ENCODE results near the gene RASL10B. TPM values are rescaled to one million over a fixed set of nuclear protein-coding genes. Genes with fewer than 3 reads are reported as not detected.

The RASL10B gene
- total RNA-seq, 1 experiment from 2014 or later, result 17.4 TPM

DNA sequence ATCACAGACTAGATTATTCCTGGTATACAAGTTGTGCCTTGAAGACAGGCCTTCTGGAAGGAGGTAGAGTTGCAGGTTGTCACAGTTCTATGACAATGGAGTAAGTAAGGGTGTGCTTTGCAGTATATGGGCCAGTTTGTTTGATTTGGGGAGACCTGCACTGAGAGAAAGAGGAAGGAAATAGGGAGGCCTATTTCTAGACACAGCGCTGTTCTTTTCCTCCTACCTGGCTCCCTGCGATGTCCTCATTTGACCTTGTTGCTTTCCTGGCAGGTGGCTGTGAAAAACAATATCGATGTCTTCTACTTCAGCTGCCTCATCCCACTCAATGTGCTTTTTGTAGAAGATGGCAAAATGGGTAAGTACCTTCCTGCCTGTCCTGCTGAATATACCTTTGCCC is 22.5 kb upstream of the RASL10B start:
- no peaks in the 10 kb centered on the region for H3K4me1 Mint-ChIP-seq
- CTCF ChIA-PET, result no interaction called here
- no peaks in the 10 kb centered on the region for H3K9me3 Mint-ChIP-seq
- H3K4me3 Mint-ChIP-seq, result no peak overlapping the region
- POLR2A ChIA-PET, result no interaction called here
- no peak for ATAC-seq
- TF ChIP-seq, protein P1, sequence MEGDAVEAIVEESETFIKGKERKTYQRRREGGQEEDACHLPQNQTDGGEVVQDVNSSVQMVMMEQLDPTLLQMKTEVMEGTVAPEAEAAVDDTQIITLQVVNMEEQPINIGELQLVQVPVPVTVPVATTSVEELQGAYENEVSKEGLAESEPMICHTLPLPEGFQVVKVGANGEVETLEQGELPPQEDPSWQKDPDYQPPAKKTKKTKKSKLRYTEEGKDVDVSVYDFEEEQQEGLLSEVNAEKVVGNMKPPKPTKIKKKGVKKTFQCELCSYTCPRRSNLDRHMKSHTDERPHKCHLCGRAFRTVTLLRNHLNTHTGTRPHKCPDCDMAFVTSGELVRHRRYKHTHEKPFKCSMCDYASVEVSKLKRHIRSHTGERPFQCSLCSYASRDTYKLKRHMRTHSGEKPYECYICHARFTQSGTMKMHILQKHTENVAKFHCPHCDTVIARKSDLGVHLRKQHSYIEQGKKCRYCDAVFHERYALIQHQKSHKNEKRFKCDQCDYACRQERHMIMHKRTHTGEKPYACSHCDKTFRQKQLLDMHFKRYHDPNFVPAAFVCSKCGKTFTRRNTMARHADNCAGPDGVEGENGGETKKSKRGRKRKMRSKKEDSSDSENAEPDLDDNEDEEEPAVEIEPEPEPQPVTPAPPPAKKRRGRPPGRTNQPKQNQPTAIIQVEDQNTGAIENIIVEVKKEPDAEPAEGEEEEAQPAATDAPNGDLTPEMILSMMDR (IDR thresholded peaks at IDR 0.05), result no peak
- TF ChIP-seq, protein P2, sequence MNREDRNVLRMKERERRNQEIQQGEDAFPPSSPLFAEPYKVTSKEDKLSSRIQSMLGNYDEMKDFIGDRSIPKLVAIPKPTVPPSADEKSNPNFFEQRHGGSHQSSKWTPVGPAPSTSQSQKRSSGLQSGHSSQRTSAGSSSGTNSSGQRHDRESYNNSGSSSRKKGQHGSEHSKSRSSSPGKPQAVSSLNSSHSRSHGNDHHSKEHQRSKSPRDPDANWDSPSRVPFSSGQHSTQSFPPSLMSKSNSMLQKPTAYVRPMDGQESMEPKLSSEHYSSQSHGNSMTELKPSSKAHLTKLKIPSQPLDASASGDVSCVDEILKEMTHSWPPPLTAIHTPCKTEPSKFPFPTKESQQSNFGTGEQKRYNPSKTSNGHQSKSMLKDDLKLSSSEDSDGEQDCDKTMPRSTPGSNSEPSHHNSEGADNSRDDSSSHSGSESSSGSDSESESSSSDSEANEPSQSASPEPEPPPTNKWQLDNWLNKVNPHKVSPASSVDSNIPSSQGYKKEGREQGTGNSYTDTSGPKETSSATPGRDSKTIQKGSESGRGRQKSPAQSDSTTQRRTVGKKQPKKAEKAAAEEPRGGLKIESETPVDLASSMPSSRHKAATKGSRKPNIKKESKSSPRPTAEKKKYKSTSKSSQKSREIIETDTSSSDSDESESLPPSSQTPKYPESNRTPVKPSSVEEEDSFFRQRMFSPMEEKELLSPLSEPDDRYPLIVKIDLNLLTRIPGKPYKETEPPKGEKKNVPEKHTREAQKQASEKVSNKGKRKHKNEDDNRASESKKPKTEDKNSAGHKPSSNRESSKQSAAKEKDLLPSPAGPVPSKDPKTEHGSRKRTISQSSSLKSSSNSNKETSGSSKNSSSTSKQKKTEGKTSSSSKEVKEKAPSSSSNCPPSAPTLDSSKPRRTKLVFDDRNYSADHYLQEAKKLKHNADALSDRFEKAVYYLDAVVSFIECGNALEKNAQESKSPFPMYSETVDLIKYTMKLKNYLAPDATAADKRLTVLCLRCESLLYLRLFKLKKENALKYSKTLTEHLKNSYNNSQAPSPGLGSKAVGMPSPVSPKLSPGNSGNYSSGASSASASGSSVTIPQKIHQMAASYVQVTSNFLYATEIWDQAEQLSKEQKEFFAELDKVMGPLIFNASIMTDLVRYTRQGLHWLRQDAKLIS (CRISPR knock-in tag; IDR thresholded peaks at IDR 0.05; ENCODE audit: borderline replicate concordance), result no peak
- TF ChIP-seq ZNF121 (CRISPR knock-in tag; IDR thresholded peaks at IDR 0.05), result no peak
- TF ChIP-seq ZNF416 (CRISPR knock-in tag; IDR thresholded peaks at IDR 0.05), result no peak
- TF ChIP-seq CREB1 (CRISPR knock-in tag; IDR thresholded peaks at IDR 0.05), result no peak
- no peak for TF ChIP-seq TEAD1 (CRISPR knock-in tag; IDR thresholded peaks at IDR 0.05)
- no peak for TF ChIP-seq SOX15 (CRISPR knock-in tag; IDR thresholded peaks at IDR 0.05)
- no peak for TF ChIP-seq IRF2 (CRISPR knock-in tag; IDR thresholded peaks at IDR 0.05; ENCODE audit: borderline replicate concordance, low read depth)
- TF ChIP-seq FOXP4 (CRISPR knock-in tag; IDR thresholded peaks at IDR 0.05), result no peak
- TF ChIP-seq CREM (CRISPR knock-in tag; IDR thresholded peaks at IDR 0.05), result no peak
- TF ChIP-seq ZNF512 (CRISPR knock-in tag; IDR thresholded peaks at IDR 0.05; ENCODE audit: borderline replicate concordance), result no peak
- no peak for TF ChIP-seq GRHL2 (CRISPR knock-in tag; IDR thresholded peaks at IDR 0.05; ENCODE audit: insufficient replicate concordance, severe bottlenecking)
- TF ChIP-seq EMX1 (CRISPR knock-in tag; IDR thresholded peaks at IDR 0.05), result no peak
- no peak for TF ChIP-seq FOXJ3 (CRISPR knock-in tag; IDR thresholded peaks at IDR 0.05; ENCODE audit: borderline replicate concordance)
- DNase-seq (ENCODE audit: low spot score), result no peak
- H3K36me3 Mint-ChIP-seq, result peaks cover 30% of the 10 kb centered on the region
- no peak overlapping the region for H3K27ac Mint-ChIP-seq
- H3K27me3 Mint-ChIP-seq (ENCODE audit: low read depth), result no peaks in the 10 kb centered on the region

DNA sequence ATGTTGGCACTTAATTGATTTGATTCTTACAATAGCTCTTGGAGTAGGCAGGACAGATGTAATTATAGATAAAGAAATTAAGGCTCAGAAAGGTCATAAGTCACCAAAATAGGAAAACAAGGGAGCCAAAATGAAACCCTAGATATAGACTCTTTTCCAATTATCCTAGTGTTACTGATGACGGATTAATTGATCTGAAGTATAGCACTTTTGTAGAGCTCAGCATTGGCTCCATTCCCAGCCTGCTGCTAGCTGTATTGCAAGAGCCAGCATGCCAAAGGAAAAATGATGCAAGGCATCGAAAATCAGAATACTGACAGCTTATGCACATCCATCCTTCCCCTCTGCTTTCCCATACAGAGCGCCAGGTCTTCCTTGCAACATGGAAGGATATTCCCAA is 21.6 kb upstream of the RASL10B start:
- no peaks in the 10 kb centered on the region for H3K9me3 Mint-ChIP-seq
- ChIA-PET CTCF (no interaction called here), POLR2A (no interaction called here)
- no peaks in the 10 kb centered on the region for H3K27me3 Mint-ChIP-seq (ENCODE audit: low read depth)
- no peaks in the 10 kb centered on the region for H3K4me1 Mint-ChIP-seq
- DNase-seq (ENCODE audit: low spot score), result no peak
- H3K4me3 Mint-ChIP-seq, result no peak overlapping the region
- H3K27ac Mint-ChIP-seq, result no peak overlapping the region
- peaks cover 30% of the 10 kb centered on the region for H3K36me3 Mint-ChIP-seq
- ATAC-seq, result no peak
- TF ChIP-seq ZNF532 (CRISPR knock-in tag; IDR thresholded peaks at IDR 0.05; ENCODE audit: borderline replicate concordance) (no peak), NFE2L1 (CRISPR knock-in tag; IDR thresholded peaks at IDR 0.05) (no peak), ZNF425 (CRISPR knock-in tag; conservative IDR thresholded peaks at IDR 0.05) (no peak), HMGA2 (CRISPR knock-in tag; IDR thresholded peaks at IDR 0.05) (no peak), TEAD1 (CRISPR knock-in tag; IDR thresholded peaks at IDR 0.05) (no peak), ELF4 (CRISPR knock-in tag; IDR thresholded peaks at IDR 0.05; ENCODE audit: low read depth) (no peak), OVOL2 (CRISPR knock-in tag; IDR thresholded peaks at IDR 0.05; ENCODE audit: borderline replicate concordance) (no peak), SMAD4 (CRISPR knock-in tag; IDR thresholded peaks at IDR 0.05) (no peak)
